ENCODE measurements around the gene PAH.
A peak's percentile ranks its signal among the peaks of the same experiment; 100 is the strongest.

Gene PAH

GRCh38 chr12:102824218-102824835 is 92.7 kb downstream of the PAH start:
- peak; percentile 54 for DNase-seq (ENCODE audit: low read depth, low spot score)

GRCh38 chr12:102821149-102821548 is 95.9 kb downstream of the PAH start:
- DNase-seq (ENCODE audit: low read depth, low spot score) = no peak

- DNase-seq (ENCODE audit: low read depth, low spot score) = no peak
Measured at GRCh38 chr12:102816816-102817434, 100.1 kb downstream of the PAH start.

- no peak for DNase-seq (ENCODE audit: low read depth, low spot score)
Measured at GRCh38 chr12:102814691-102815367, 102.2 kb downstream of the PAH start.

- no peak for DNase-seq (ENCODE audit: low read depth, low spot score)
Measured at GRCh38 chr12:102812344-102812743, 104.7 kb downstream of the PAH start.

- DNase-seq (ENCODE audit: low read depth, low spot score) = no peak
Measured at GRCh38 chr12:102811110-102811737, 105.8 kb downstream of the PAH start.

GRCh38 chr12:102808412-102808811 is 108.6 kb downstream of the PAH start:
- DNase-seq (ENCODE audit: low read depth, low spot score) = no peak

GRCh38 chr12:102806592-102806991 is 110.5 kb downstream of the PAH start:
- DNase-seq (ENCODE audit: low read depth, low spot score) = no peak

GRCh38 chr12:102806110-102806509 is 110.9 kb downstream of the PAH start:
- no peak for DNase-seq (ENCODE audit: low read depth, low spot score)

- no peak for DNase-seq (ENCODE audit: low read depth, low spot score)
Measured at GRCh38 chr12:102800565-102800964, 116.5 kb downstream of the PAH start.

GRCh38 chr12:102799229-102799628 is 117.8 kb downstream of the PAH start:
- DNase-seq (ENCODE audit: low read depth, low spot score) = no peak

GRCh38 chr12:102797528-102797927 is 119.5 kb downstream of the PAH start:
- no peak for DNase-seq (ENCODE audit: low read depth, low spot score)

- DNase-seq (ENCODE audit: low read depth, low spot score) = no peak
Measured at GRCh38 chr12:102793921-102794320, 123.1 kb downstream of the PAH start.

Measured in iPS DF 19.7 (cell line).